ENCODE measurements around the gene ABCB4. TPM values are rescaled to one million over a fixed set of nuclear protein-coding genes. Genes with fewer than 3 reads are reported as not detected.
"Not testable (repeated sequence)": the region's sequence is repeated elsewhere in the genome, so short reads cannot be mapped to it uniquely, and the experiment has no call there.

The ABCB4 gene
- polyA plus RNA-seq, 3 donors from 2014 or later, result 0.17 to 0.53 TPM; not detected in 1

GRCh38 chr7:87469204-87469603, 6.3 kb downstream of the ABCB4 start:
- not testable (repeated sequence) for H3K9me3 Mint-ChIP-seq, DNase-seq, H3K36me3 Mint-ChIP-seq, H3K27ac Mint-ChIP-seq, H3K4me1 Mint-ChIP-seq, H3K4me3 Mint-ChIP-seq
- peaks cover 4 to 22% (median 4%) of the 10 kb centered on the region in 3 donors for H3K27me3 Mint-ChIP-seq (ENCODE audit: low read depth in 3 of 3)

DNA sequence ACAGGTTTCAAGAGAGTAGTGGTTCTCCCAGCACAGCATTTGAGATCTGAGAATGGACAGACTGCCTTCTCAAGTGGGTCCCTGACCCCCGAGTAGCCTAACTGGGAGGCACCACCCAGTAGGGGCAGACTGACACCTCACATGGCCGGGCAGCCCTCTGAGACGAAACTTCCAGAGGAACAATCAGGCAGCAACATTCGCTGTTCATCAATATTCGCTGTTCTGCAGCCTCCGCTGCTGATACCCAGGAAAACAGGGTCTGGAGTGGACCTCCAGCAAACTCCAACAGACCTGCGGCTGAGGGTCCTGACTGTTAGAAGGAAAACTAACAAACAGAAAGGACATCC, 10.0 kb downstream of the ABCB4 start:
- H3K36me3 Mint-ChIP-seq, DNase-seq, H3K9me3 Mint-ChIP-seq, H3K4me3 Mint-ChIP-seq, H3K27ac Mint-ChIP-seq, H3K4me1 Mint-ChIP-seq: not testable (repeated sequence)
- peaks cover 3 to 22% (median 4%) of the 10 kb centered on the region in 3 donors for H3K27me3 Mint-ChIP-seq (ENCODE audit: low read depth in 3 of 3)

- DNase-seq, H3K36me3 Mint-ChIP-seq, H3K4me3 Mint-ChIP-seq, H3K27ac Mint-ChIP-seq, H3K4me1 Mint-ChIP-seq, H3K9me3 Mint-ChIP-seq: not testable (repeated sequence)
- H3K27me3 Mint-ChIP-seq (ENCODE audit: low read depth in 3 of 3), result peaks cover 3 to 22% (median 4%) of the 10 kb centered on the region in 3 donors
Measured at GRCh38 chr7:87464830-87465533, 10.5 kb downstream of the ABCB4 start.

DNA sequence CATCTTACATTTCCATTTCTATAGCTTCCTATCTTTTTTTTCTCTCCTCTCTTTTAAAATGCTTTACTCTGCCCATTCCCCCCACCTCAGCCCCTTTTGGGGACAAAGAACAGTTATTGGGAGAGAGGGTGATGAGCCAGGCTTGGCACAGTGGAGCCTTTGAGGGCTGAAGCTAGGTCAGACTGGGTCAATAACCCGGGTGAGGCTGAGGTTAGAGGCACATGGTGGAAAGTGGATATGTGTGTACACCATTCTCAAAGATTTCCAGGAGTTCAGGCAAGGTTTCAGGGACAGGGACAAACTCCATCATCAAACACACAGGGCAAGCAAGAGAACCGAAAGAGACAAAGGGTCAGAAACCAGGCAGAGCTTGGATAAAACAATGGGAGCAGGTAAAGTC, 11.5 kb downstream of the ABCB4 start:
- no peak overlapping the region for H3K4me3 Mint-ChIP-seq
- H3K9me3 Mint-ChIP-seq, result peaks cover 0 to 4% (median 0%) of the 10 kb centered on the region in 6 donors
- no peak for DNase-seq
- no peaks in the 10 kb centered on the region for H3K4me1 Mint-ChIP-seq
- no peak overlapping the region for H3K27ac Mint-ChIP-seq
- H3K36me3 Mint-ChIP-seq, result no peaks in the 10 kb centered on the region
- H3K27me3 Mint-ChIP-seq (ENCODE audit: low read depth in 3 of 3), result peaks cover 3 to 18% (median 6%) of the 10 kb centered on the region in 3 donors

DNA sequence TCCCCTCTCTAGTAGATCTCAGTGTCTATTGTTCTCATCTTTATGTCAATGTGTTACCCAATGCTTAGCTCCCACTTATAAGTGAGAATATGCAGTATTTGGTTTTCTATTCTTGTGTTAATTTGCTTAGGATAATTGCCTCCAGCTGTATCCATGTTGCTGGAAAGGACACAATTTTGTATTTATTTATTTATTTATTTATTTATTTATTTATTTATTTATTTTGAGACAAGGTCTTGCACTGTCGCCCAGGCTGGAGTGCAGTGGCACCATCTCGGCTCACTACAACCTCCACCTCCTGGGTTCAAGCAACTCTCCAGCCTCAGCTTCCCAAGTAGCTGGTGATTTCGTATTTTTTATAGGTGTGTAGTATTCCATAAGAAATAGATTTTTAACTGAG, 15.0 kb downstream of the ABCB4 start:
- H3K9me3 Mint-ChIP-seq, H3K27ac Mint-ChIP-seq, DNase-seq, H3K36me3 Mint-ChIP-seq, H3K4me1 Mint-ChIP-seq, H3K4me3 Mint-ChIP-seq: not testable (repeated sequence)
- H3K27me3 Mint-ChIP-seq (ENCODE audit: low read depth in 3 of 3), result peaks cover 2 to 11% (median 3%) of the 10 kb centered on the region in 3 donors

DNA sequence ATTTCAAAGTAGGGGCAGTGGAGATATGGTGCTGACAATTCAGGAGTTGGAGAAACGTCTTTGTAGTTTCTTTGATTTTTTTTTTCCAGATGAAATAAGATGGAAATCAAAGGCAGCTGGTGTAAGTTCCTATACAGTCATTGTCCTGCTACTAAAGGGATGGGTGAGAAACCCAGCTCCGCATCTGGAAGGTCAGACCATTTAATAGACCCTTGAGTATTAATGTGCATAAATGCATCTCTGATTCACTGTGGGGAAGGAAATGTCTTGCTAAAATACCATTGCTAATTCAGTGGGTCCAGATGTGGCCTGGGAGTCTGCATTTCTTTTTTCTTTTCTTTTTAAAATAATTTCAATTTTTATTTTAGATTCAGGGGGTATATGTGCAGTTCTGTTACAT, 15.5 kb downstream of the ABCB4 start:
- H3K27me3 Mint-ChIP-seq (ENCODE audit: low read depth in 3 of 3), result peaks cover 2 to 11% (median 3%) of the 10 kb centered on the region in 3 donors
- no peak overlapping the region for H3K27ac Mint-ChIP-seq
- no peaks in the 10 kb centered on the region for H3K36me3 Mint-ChIP-seq
- no peaks in the 10 kb centered on the region for H3K4me1 Mint-ChIP-seq
- no peak for DNase-seq
- H3K9me3 Mint-ChIP-seq, result peaks cover 0 to 2% (median 0%) of the 10 kb centered on the region in 6 donors
- H3K4me3 Mint-ChIP-seq, result no peak overlapping the region

GRCh38 chr7:87458148-87458547, 17.3 kb downstream of the ABCB4 start:
- Mint-ChIP-seq H3K4me1 (no peaks in the 10 kb centered on the region), H3K36me3 (no peaks in the 10 kb centered on the region), H3K9me3 (peaks cover 0 to 2% (median 0%) of the 10 kb centered on the region in 6 donors), H3K27ac (no peak overlapping the region), H3K4me3 (no peak overlapping the region), H3K27me3 (ENCODE audit: low read depth in 3 of 3) (peaks cover 2 to 5% (median 3%) of the 10 kb centered on the region in 3 donors)
- no peak for DNase-seq

- DNase-seq, result no peak
- Mint-ChIP-seq H3K36me3 (no peaks in the 10 kb centered on the region), H3K4me1 (no peaks in the 10 kb centered on the region), H3K27me3 (ENCODE audit: low read depth in 3 of 3) (peaks cover 2 to 7% (median 6%) of the 10 kb centered on the region in 3 donors), H3K9me3 (peaks cover 0 to 2% (median 0%) of the 10 kb centered on the region in 6 donors), H3K4me3 (no peak overlapping the region), H3K27ac (no peak overlapping the region)
Measured at GRCh38 chr7:87456247-87456646, 19.2 kb downstream of the ABCB4 start.

DNA sequence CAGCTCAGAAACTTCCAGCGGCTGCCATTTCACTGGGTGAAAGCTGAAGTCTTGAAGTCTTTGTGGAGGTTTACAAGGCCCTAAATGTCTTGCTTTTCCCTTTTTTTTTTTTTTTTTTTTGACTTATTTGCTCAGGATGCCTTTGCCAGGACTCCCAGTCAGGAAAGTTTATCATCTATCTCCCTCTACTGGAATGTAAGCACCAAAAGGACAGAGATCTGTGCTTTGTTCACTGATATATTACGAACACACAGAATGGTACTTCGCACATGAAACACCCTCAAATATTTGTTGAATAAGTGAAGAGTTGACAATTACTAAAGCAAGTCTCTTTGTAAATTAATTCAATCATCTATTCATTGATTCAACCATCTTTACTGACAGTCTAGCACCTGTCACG, 23.2 kb downstream of the ABCB4 start:
- Mint-ChIP-seq H3K9me3 (no peaks in the 10 kb centered on the region), H3K36me3 (no peaks in the 10 kb centered on the region), H3K27me3 (ENCODE audit: low read depth in 3 of 3) (peaks cover 2 to 6% (median 6%) of the 10 kb centered on the region in 3 donors), H3K4me3 (no peak overlapping the region), H3K27ac (no peak overlapping the region), H3K4me1 (no peaks in the 10 kb centered on the region)
- no peak for DNase-seq

GRCh38 chr7:87451187-87451586, 24.3 kb downstream of the ABCB4 start:
- Mint-ChIP-seq H3K27me3 (ENCODE audit: low read depth in 3 of 3) (peaks cover 2 to 6% (median 4%) of the 10 kb centered on the region in 3 donors), H3K4me3 (no peak overlapping the region), H3K36me3 (no peaks in the 10 kb centered on the region), H3K9me3 (no peaks in the 10 kb centered on the region), H3K27ac (no peak overlapping the region), H3K4me1 (no peaks in the 10 kb centered on the region)
- no peak for DNase-seq

DNA sequence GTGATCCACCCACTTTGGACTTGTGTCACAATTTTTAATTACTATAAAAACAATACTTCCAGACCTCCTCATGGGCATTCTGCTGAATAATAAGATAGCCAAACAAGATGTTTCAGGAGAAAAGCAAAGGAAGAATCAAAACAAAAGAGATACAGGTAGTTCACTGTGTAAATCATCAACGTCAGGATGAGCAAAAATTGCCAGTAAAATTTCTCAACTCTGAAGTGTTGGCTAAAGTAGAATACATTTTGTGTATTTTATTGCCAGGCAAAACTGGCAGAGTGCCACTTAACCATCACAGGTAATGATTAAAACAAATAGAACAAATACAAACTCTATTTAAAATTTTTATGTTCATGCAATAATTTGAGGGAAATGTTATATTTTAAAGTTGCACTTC, 24.8 kb downstream of the ABCB4 start:
- H3K9me3 Mint-ChIP-seq, result no peaks in the 10 kb centered on the region
- no peak overlapping the region for H3K4me3 Mint-ChIP-seq
- no peaks in the 10 kb centered on the region for H3K36me3 Mint-ChIP-seq
- no peak overlapping the region for H3K27ac Mint-ChIP-seq
- peaks cover under 1 to 6% (median 4%) of the 10 kb centered on the region in 3 donors for H3K27me3 Mint-ChIP-seq (ENCODE audit: low read depth in 3 of 3)
- no peaks in the 10 kb centered on the region for H3K4me1 Mint-ChIP-seq
- DNase-seq, result no peak

DNA sequence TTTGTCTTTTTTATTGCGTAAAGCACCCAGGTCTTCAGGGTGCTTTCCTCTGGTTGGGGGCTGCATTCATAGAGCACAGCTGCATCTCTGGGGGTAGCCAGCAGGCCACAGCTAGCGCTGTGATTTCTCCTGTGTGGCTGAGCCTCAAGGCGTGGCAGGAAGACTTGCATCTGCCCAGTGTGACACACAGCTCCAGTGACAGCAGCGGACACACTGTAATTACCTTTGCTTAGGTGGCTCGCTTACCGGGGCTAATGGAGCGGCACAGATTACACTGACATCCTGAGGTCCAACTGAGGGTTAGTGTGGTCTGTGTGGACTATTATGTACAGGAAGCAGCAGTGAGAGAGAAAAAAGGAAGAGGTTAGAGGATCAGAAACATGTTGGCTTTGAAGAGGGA, 27.1 kb downstream of the ABCB4 start:
- Mint-ChIP-seq H3K27ac (no peak overlapping the region), H3K4me3 (no peak overlapping the region)

DNA sequence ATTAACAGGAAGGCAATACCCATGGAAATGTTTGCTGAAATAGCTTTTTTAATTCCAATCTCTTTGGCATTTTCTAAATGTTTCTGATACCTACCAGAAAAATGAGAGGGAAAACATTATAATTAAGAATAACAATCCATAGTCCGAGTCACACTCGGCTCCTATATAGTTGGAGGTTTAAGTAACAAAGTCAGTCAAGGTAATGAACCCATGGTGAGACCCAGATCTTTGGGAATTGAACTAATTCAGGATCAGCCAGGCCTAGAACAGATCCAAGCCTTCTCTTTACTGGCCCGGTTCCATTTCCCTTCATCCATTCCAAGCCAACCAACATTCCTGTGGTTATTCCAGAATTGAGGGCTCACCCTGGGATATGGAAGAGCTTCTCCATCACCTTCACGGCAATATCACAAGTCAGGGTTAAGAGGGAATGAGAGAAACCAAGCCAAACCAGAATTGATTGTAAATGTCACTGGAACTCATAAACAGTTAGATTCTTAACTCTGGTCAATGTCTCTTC, 28.3 kb downstream of the ABCB4 start:
- Mint-ChIP-seq H3K27me3 (ENCODE audit: low read depth in 3 of 3) (peaks cover 0 to 3% (median 2%) of the 10 kb centered on the region in 3 donors), H3K4me3 (no peak overlapping the region), H3K9me3 (no peaks in the 10 kb centered on the region), H3K36me3 (no peaks in the 10 kb centered on the region), H3K27ac (no peak overlapping the region), H3K4me1 (no peaks in the 10 kb centered on the region)
- no peak for DNase-seq

More for the DNA sequence above, 27.1 kb downstream of the ABCB4 start:
- DNase-seq, result no peak
- H3K9me3 Mint-ChIP-seq, result no peaks in the 10 kb centered on the region
- H3K27me3 Mint-ChIP-seq (ENCODE audit: low read depth in 3 of 3), result peaks cover 0 to 4% (median 3%) of the 10 kb centered on the region in 3 donors
- no peaks in the 10 kb centered on the region for H3K36me3 Mint-ChIP-seq
- H3K4me1 Mint-ChIP-seq, result no peaks in the 10 kb centered on the region

- Mint-ChIP-seq H3K4me1 (no peaks in the 10 kb centered on the region), H3K36me3 (no peaks in the 10 kb centered on the region)
Measured at GRCh38 chr7:87445897-87446296, 29.6 kb downstream of the ABCB4 start.

GRCh38 chr7:87435546-87435945, 39.9 kb downstream of the ABCB4 start:
- no peak overlapping the region for H3K27ac Mint-ChIP-seq
- H3K9me3 Mint-ChIP-seq, result no peaks in the 10 kb centered on the region
- H3K4me1 Mint-ChIP-seq, result no peaks in the 10 kb centered on the region
- no peaks in the 10 kb centered on the region for H3K36me3 Mint-ChIP-seq
- H3K27me3 Mint-ChIP-seq (ENCODE audit: low read depth in 3 of 3), result peaks cover 0 to 5% (median 2%) of the 10 kb centered on the region in 3 donors
- DNase-seq, result no peak
- H3K4me3 Mint-ChIP-seq, result no peak overlapping the region

More at GRCh38 chr7:87445897-87446296, 29.6 kb downstream of the ABCB4 start:
- Mint-ChIP-seq H3K4me3 (no peak overlapping the region), H3K27ac (no peak overlapping the region), H3K9me3 (no peaks in the 10 kb centered on the region), H3K27me3 (ENCODE audit: low read depth in 3 of 3) (no peaks in the 10 kb centered on the region)
- DNase-seq, result no peak
